GM19025 (cell line): ENCODE measurements around the gene ITPRIP.

Experiments
- ATAC-seq: cut with Tn5 transposase; IDR thresholded peaks from one replicate; pipeline ENCODE4 v1.9.1; 2021; ENCODE audit warnings: mild to moderate bottlenecking, low read depth, moderate library complexity; ENCODE audit not compliant: unreplicated experiment

The ITPRIP gene

DNA sequence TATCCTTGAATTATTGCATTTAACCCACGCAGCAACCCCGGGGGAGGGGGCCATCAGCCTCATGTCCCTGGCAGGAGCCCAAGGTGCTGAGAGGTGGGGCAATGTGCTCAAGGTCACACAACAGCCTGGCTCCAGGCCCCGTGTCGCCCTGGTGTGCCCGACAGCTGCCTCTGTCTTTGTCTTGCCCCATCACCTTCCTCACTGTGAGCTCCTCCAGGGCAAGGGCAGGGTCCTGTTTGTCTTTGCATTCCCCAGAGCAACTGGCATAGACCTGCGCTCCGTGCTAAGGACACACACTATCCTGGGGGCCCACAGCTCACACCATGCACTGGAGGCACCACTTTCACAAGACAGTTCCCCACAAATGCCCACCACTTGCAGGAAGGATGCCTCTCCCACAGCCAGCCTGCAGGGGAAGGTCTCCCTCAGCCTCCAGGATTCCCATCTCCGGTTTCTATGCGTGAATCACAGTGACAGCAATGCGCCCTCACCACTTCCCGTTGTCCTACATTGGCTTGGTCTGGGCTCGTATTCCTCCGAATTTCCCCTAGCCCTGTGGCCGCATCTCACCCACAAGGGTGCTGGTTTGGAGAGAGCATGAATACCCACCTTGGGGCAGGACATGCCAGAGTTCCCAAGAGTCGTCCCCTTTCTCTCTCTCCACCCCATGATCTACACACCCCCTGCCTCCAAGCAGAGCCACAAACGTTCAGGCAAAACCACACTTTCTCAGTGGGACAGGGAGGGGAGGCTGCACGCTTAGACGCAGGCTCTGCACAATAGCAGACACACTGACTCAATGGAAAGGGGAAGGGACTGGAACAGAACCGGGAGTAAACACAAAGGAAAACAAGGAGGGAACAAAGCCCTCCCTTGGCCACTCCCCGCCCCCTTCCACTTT is 10.3 kb downstream of the ITPRIP start:
- ATAC-seq: no peak

DNA sequence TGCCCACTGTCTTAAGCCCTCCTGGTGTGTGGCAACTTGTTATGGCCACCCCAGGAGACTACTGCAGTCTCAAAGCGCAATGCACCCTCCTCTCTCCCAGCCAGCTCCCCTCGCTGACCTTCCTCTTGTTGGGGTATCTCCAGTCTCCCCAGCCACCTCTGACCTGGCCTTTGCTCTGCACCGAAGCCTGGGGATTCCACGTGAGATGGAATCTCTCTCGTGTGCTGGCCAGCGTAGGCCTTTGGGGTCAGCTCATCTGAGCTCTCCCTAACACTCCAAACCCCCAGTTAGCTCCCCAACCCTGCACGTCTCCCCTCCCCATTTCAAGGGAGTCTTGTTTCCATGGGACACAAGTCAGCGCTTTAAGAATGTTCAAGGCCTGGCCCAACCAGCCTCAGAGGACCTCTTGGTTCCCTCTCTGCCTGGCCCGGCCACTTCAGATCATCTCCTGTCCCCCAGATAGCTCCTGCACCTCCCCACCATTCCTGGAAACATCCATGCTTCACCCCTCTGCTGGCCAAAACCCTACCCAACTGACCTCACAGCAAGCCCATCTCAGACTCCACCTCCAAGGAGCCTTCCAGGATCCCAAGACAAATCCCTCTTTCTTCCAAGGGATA is 11.2 kb downstream of the ITPRIP start:
- no peak for ATAC-seq

DNA sequence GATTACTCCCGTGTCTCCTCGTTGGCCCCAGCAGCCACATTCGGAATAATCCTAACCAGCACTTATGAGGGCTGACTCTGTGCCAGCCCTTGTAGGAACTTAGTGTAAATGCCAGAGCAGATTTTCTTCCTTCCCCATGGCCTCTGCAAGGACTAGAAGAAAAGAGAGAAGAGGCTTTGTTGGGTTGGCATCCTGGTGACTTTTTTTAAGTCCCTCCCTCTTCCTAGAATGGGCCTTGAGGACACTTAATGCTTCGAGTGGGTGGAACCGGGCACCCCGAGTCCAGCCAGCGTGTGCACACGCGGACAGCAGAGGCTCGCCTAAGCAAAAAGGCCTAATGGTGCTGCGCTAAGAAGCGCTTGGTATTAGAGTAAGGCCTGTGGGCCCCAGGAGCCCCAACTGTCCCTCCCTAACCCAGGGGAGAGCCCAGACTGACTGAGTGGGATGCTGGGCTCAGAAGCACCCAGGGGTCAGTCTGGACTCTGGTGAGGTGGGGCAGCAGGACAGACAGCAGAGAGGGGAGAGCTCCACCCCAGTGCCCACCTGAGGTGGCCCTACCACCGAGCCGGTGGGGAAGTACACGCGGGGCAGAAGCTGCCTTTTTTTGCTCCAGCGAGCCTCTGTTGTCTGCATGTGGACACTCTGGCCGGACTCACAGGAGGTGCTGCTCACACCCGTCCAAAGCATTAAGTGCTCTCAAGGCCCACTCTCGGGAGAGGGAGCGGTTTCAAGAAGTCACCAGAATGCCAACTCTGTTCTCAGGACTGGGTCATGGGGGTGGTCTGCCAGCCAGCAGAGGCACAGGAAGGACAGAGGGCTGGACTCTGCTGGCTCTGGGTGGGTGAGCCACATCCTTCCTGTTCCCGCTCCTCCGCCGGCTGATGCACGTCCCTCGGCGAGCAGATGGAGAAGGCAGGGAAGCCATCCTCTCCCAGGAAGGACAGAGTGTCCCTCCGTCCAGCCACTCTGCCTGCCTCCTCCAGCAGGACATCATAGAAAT is 12.5 kb downstream of the ITPRIP start:
- ATAC-seq: no peak

DNA sequence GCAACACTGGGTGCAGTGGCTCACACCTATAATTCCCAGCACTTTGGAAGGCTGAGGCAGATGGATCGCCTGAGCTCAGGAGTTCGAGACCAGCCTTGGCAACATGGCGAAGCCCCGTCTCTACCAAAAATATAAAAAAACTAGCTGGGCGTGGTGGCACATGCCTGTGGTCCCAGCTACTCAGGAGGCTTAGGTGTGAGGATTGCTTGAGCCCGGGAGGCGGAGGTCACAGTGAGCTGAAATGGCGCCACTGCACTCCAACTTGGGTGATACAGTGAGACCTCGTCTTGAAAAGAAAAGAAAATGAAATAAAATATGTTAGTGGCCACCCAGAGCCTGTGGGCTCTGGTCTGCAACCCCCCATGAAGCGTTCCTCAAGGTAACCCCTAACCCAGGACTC is 13.3 kb downstream of the ITPRIP start:
- no peak for ATAC-seq

DNA sequence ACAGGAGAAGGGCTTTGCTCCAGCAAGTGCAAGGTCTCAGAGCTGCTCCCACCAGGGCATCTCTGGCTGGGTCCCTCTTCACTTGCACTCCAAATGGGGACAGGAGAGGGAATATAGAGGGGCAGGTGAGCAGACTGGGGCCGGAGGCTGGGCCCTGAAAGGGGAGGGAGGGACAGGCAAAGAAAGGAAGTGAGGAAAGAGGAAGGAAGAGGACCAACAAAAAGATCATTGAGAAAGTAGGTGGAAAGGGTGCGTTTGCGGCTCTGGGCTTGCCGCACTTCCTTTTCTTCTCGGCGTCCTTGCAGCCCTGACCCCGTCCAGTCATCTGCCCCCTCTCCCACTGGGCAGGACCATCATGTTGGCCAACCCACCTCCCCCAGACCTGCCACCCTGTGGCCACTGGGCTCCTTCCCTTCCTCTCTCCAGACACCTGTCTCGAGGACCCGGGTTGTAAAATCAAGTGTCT is 14.0 kb downstream of the ITPRIP start:
- ATAC-seq: no peak

DNA sequence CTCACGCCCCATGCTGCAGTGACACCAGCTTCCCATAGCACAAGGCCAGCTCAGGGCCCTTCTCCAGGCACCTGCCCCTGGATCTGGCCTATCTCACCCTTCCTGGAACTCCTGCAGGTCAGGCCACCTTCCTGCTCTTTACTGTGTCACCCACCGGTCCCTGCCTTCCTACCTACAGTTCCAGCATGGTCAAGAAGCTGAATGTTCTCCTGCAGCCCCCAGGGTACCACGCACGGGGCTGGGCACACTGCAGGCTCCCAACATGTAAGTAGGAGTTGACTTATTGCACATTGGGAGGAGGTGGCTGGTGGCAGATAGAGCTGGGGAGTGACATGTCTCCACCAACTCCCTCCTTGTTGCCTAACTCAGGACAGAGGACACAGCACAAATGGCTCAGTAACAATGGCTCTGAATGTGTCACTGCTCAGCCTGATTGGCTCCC is 14.5 kb downstream of the ITPRIP start:
- no peak for ATAC-seq

DNA sequence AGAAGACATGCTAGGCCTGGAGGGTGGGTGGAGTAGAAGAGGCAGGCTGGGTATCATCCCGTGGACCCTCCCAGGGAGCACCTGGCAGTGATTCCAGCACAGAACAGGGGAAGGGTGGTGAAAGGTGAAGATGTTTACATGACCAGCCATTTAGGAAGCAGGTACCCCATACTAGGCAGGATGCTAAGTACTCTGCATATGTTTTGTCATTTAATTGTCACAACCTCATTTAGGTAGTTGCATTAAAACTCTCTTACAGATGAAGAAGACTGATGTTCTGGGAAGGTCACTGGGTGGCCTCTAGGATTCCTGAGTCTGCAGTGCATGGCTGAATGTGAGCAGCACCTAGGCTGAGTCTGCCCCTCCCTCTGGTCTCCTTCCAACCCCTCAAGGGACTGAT is 15.2 kb downstream of the ITPRIP start:
- ATAC-seq: no peak

DNA sequence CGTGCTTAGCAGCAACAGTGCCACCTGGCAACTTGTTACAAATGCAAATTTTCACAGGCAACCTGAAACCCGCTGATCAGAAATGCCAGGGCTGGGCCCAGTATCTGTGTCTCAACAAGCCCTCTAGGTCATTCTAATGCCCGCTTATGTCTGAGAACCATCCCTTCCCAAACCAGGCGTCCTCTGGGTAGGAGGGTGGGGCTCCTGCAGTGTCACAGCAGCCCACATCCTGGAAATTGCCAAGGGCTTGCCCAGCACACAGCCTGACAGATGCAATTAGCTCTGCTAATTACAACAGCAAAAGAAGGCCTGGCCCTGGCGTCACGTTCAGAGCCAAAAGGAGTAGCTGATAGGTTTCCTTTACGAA is 15.9 kb downstream of the ITPRIP start:
- ATAC-seq: peak; percentile 58

DNA sequence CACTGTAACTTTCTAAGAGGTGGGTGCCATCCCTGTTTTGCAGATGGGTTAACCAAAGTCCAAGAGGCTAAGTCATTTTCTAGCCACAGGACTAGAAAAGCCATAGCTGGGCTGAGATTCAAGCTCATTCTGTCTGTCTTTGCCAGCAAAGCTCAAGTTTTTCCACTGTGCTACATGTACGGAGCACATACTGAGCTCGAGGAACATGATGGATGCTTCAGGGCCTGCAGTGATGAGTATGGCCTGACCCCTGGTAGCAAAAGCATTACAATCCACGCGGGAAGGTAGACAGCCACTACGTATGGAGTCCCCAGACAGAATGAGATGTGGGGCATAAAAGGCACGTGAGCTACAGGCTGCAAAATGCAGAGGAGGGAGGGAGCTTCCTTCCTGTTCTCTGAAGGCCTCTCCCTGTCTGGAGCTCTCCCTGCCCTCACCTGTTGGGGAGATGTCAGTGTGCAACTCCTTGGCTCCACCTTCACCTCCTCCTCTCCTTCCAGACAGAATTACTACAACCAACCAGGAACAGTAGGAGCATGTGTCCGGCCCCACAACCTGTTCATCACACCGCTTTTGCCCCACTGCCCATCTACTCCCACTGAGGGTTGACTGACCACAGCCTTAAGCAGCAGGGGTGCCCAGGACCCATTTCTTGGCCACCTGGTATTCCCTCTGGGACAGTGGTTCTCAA is 16.4 kb downstream of the ITPRIP start:
- ATAC-seq: no peak

DNA sequence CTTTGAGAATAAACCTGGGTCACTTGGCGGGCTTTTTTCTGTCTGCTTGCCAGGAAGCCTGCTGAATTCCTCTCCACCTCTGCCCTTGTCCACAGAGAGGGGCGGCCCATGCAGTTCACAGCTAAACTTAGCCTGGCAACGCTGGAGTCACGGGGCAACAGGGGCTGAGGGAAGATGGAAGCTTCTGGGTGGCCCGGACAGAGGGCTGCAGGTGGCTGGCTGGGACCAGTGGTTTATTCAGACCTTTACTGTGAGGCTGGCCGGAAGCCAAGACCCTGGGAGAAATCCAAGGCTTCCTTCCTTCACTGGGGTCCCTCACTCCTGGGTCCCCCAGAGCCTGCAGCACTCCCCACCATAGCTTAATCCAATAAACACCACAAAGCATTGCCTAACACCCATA is 17.0 kb downstream of the ITPRIP start:
- no peak for ATAC-seq

DNA sequence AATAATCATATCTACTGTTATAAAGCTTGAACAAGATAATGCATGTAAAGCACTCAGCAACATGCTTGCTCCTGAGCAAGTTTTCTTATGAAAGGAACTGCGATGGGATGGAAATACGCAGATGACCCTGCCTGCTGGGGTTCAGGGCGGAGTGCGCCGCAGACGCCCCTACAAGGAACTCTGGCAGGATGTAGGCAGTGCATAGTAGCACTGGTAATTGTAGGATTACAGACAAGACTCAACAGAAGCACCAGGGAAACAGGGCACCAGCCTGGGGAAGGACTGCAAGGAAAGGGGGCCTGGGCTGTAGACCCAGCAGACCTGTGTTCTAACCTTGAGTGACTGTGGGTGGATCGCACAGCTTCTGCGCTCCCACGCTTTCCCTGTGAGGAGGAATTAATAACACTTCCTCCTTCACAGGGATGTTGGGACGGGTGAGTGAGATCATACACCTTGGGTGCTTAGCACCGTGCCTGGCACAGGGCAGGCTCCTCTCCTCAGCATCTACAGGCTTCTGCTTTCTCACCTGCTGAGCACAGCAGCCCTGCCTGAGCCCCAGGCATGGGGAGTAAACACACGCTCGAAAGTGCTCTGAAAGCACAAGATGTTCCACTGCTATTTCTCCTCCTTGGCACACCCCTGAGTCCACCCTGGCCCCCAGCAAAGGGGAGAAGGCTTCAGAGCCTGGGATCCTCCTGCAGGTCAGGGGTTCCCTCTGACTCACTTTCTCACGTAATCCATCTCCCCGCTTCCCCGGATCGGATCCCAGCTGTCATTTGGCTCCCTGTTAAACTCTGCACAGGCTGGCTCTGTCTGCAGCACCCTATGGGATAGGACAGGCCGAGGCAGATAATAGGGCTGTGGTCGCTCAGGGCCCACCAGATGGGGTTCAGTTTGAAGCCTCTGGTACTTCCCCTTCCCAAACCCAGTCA is 19.2 kb downstream of the ITPRIP start:
- ATAC-seq: no peak

DNA sequence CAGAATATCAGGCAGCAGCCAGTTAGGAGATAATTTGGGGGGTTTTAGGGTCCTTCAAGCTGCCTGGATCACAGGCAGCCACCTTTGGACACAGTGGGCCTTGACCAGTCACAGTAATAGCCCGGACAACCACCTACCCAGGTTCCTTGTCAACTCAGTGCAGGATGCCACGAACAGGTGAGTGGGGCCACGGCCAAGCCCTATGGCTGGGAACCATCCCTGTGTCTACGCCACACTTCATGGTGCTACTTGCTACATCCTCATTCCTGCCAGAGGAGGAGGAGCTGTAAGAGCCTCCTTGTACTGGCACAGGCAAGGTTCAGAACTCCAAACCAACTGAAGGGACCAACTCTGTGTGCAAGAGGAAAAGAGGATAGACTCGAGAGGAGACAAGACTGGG is 19.9 kb downstream of the ITPRIP start:
- no peak for ATAC-seq

DNA sequence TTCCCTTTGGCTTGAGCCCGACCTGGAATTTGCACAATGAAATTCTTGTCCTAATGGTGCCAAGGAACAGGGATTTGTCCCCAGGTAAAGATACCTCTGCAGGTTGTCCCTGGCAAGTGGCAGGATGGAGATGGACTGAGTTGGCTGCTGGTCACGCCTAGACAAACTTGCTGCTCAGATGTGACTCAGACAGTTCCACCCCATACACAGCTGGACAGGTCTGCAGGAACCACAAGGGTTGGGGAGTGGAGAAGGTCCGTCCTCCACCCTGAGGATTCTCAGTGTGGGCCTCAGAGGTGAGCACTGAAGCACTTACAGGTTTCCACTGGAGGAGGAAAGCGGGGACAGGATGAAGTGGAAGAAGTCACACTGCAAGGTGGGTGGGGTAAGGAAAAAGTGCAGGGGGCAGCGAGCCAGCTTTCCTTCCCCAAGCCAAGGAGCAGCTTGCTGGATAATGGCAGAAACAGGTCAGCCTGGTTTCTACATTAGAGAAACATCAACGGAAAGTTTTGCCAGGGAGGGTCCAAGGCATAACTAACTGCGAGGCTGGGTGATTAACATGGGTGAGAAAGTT is 20.5 kb downstream of the ITPRIP start:
- ATAC-seq: no peak

DNA sequence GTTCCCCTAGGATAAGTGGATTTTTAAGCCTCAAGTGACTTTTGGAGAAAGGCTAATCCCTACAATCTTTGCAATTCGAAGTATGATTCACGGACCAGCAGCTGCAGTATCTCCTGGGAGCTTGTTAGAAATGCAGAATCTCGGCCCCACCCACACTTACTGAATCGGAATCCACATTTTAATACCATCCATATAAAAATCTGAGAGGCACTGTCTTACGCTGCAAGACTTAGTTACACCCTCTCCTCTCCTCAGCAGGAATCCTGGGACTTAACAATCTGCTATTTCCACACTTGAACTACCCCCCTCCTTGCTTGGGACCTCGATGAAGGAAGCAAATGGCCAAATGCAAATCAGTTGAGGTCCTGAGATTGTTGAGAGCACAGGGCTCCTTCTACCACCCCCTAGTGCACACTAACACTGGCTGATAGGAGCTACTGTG is 21.0 kb downstream of the ITPRIP start:
- no peak for ATAC-seq

DNA sequence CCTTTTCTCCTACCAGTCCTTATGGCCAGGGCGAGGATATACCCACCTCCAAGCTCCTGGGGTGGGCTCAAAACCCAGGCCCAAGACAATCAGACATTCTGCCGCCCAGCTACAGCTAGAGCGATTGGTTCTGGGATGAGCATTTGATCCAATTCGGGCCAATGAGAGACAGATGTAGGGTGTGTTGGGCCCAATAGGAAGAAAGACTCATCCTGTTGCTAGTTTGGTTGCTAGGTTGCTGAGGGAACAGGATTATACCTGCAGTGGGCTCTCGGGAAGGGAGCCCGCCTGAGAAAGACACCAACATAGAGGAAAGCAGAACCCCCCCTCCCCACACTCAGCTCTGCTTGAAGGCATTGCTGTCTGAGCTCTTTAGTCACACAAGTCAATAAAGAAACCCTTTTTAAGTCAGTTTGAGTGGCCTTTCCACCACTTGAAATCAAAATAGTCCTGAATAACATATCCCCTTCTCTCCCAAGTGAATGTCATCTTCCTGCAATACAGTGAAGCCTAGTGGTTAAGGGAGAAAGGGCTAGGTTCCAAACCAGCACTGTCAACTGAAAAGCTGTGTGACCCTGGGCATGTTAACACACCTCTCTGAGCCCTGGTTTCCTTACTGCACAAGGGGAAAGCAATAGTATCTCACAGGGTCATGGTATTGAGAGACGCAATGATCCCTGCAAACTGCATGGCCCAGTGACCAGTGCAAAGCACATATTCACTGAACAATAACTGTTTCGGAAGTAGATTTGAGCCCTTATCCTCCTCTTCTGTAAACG is 21.8 kb downstream of the ITPRIP start:
- no peak for ATAC-seq

DNA sequence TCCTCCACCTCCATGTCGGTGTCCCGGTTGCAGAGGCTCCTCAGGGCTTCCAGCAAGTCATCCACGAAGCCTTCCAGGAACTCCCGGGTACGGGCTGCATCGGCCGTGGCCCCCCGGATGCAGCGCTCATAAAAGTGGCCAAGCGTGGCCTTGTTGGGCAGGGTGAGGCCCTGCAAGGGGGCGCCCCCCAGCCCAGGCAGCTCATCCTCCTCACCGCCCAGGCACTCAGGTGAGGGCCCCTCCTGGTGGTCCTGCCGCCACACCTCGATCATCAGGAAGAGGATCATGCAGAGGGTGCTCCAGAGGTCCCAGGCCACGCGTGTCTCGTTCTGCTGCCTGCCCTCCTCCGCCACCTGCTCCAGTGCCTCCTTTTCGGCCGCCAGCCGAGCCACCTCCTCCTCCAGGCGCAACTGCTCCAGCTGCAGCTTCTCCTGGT is 22.8 kb downstream of the ITPRIP start:
- ATAC-seq: no peak

DNA sequence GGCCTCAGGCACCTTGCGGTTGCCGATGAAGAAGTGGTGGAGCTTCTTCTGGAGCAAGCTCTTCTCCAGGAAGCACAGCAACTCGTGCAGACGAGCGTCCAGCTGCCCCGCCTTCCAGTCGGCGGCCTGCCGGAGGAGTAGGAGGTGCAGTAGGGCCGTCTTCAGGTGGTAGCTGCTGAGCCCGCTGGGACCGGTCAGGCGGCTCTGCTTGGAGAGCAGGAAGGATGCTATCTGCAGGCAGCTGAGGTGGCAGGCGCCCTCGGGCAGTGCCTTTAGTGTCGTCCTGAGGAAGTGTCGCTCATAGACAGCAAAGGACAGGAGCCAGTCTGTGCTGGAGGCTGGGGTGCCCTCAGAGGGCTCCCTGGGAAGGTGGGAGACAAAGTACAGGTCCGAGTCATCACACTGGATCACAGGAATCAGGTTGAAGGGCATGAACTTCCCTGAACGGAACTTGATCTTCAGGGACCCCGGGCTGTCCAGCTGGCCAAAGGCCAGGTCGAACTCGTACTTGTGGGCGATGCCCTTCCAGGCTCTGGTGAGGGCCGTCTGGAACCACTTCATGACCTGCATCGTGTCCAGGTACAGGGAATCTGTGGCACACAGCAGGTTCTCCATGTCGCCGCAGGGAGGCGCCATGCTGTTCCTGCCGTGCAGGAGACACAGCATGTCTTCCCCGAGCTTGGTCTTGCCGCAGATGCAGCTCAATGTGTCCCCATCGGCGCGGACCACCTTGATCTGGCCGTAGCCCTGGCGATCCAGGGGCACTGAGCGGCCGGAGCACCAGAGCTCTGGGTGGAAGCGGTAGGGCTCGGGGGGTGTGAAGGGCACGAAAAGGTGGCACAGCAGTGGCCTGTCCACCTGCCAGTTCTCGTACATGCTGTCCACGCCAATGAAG is 23.4 kb downstream of the ITPRIP start:
- no peak for ATAC-seq
